ENCODE data around the gene AGAP1.

- TF ChIP-seq CTCF (IDR thresholded peaks at IDR 0.05): no peak
- no peak for TF ChIP-seq POLR2A (IDR thresholded peaks at IDR 0.05)
These were observed 168.1 kb downstream of the AGAP1 start for GRCh38 chr2:235661952-235662351.

Measured in heart left ventricle (tissue), 13 donors.